Transverse colon (tissue), 4 donors: ENCODE measurements around the gene MACROH2A1. TPM values are rescaled to one million over a fixed set of nuclear protein-coding genes. Genes with fewer than 3 reads are reported as not detected.

Source experiments
- DNase-seq: peaks from one replicate; pipeline ENCODE4 v3.0.0-alpha.2; 2019
- H3K27ac ChIP-seq, 4 donors: fragments of 200-600 bp; sonication (generic); 2 replicates each; pipeline ENCODE4 v1.5.1; 2016 to 2018; ENCODE audit warnings: inconsistent platforms in 4 of 4
- H3K27me3 ChIP-seq: fragments of 200-600 bp; sonication (generic); 2 replicates; pipeline ENCODE4 v1.5.1; 2017; ENCODE audit warnings: inconsistent platforms
- H3K36me3 ChIP-seq, 4 donors: fragments of 200-600 bp; sonication (generic); 2 replicates each; pipeline ENCODE4 v1.5.1; 2017 to 2019; ENCODE audit warnings: inconsistent platforms in 4 of 4
- H3K4me1 ChIP-seq, 4 donors: fragments of 200-600 bp; sonication (generic); 2 replicates each; pipeline ENCODE4 v1.5.1; 2017 to 2020; ENCODE audit warnings: inconsistent platforms in 4 of 4
- H3K4me3 ChIP-seq, 4 donors: fragments of 200-600 bp; sonication (generic); 1 replicate in 1 of 4; 2 replicates in 3 of 4; pipeline versions ENCODE4 v1.5.1 to v1.6.1; 2017 to 2019; ENCODE audit warnings: inconsistent platforms in 4 of 4
- H3K9me3 ChIP-seq, 2 donors: fragments of 200-600 bp; sonication (generic); 2 replicates each; pipeline ENCODE4 v1.5.1; 2017 to 2019; ENCODE audit warnings: inconsistent platforms in 2 of 2
- EP300 ChIP-seq: sonication (generic); formaldehyde crosslinking; IDR thresholded peaks from one replicate; pipeline ENCODE4 v1.6.1; 2017; ENCODE audit warnings: antibody characterized with exemption, low read depth
- POLR2A ChIP-seq: fragments of 450-650 bp; IDR thresholded peaks from one replicate; pipeline ENCODE4 v1.6.1; 2016; ENCODE audit warnings: antibody characterized with exemption, mild to moderate bottlenecking, moderate library complexity
- POLR2AphosphoS5 ChIP-seq, 3 donors: sonication (generic); formaldehyde crosslinking; IDR thresholded peaks; one replicate each; pipeline ENCODE4 v1.6.1; 2016; ENCODE audit warnings: antibody characterized with exemption in 3 of 3
- WGBS, 2 donors: methylation state at CpG; one replicate each; pipeline ENCODE4 v1.1.5; 2018; ENCODE audit warnings: low coverage in 1 of 2; 5-methylcytosine and 5-hydroxymethylcytosine counted together
- in situ Hi-C, 4 donors: fragments of 200-750 bp; cut with MboI; loops; one replicate each; pipeline versions ENCODE4 v1.15.0 to v1.15.1; 2017; ENCODE audit warnings: low sequenced_read_pairs in 3 of 4, low pct_ligation_motif_present in 1 of 4, low pct_unique_long_range_greater_than_20kb in 1 of 4
- intact Hi-C: fragments of 100-400 bp; cut with DNase I; formaldehyde crosslinking; loops from one replicate; pipeline ENCODE4 v1.15.1; 2023; ENCODE audit warnings: low total_unique reads
- total RNA-seq, 4 donors: library from RNA; depleted of rRNA; stranded (reverse); fragments of >200 nt; gene quantifications; one replicate each; pipeline ENCODE4 v1.1.0, GENCODE V29; 2016
- TF ChIP-seq, protein P1 (sequence below), 5 experiments: fragments of 200-600 bp in 3 of 5; fragments of 450-650 bp in 2 of 5; sonication (generic) in 3 of 5; IDR thresholded peaks; 1 replicate in 2 of 5; 2 replicates in 3 of 5; pipeline ENCODE4 v1.5.1; 2016 to 2017; ENCODE audit warnings: antibody characterized with exemption in 5 of 5, inconsistent platforms in 3 of 5, mild to moderate bottlenecking in 2 of 5, moderate library complexity in 1 of 5

MACROH2A1 gene
- total RNA-seq, 4 donors from 2014 or later: 190 to 348 (median 314) TPM

DNA sequence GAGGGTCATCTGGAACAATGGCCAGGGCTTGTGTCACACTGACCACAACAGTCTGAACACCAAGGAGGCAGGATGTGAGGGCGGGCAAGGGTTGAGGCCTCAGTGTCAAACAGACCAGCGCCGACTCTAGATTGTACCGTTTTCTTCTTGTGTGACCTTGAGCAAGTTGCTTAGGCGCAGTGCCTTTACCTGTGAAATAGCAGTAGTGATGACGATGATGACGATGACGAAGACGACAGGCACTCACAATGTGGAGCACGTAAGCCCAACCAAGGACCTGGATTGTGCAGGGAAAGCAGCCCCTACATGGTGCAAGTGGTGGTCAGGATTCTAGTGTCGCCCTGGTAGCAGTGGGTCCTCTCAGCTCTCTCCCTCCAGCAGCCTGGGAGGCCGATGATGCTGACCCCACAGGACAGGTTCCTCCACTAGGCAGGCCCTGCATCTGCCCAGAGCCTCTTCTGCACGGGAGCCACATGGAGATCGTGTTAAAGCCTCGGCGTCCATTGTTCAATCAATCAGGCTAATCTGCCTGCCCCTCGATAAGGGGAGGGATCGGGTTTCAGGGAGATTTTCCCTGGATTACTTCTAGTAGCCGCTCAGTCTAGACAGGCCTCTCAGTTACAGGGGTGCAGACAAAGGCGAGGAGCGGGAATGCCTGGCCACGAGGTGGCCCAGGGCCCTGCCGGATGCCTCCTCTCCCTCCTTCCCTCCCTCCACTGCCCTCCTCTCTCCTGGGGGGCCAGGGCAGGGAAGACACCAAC lies 91.7 kb downstream of the MACROH2A1 start:
- TF ChIP-seq EP300 (no peak), POLR2A (no peak), POLR2AphosphoS5 (IDR thresholded peaks at IDR 0.05) (no peak)
- TF ChIP-seq, protein P1, sequence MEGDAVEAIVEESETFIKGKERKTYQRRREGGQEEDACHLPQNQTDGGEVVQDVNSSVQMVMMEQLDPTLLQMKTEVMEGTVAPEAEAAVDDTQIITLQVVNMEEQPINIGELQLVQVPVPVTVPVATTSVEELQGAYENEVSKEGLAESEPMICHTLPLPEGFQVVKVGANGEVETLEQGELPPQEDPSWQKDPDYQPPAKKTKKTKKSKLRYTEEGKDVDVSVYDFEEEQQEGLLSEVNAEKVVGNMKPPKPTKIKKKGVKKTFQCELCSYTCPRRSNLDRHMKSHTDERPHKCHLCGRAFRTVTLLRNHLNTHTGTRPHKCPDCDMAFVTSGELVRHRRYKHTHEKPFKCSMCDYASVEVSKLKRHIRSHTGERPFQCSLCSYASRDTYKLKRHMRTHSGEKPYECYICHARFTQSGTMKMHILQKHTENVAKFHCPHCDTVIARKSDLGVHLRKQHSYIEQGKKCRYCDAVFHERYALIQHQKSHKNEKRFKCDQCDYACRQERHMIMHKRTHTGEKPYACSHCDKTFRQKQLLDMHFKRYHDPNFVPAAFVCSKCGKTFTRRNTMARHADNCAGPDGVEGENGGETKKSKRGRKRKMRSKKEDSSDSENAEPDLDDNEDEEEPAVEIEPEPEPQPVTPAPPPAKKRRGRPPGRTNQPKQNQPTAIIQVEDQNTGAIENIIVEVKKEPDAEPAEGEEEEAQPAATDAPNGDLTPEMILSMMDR (IDR thresholded peaks at IDR 0.05): no peak
- Histone ChIP-seq H3K4me1 (no peaks in the 10 kb centered on the region), H3K4me3 (no peak overlapping the region), H3K36me3 (no peaks in the 10 kb centered on the region), H3K9me3 (no peaks in the 10 kb centered on the region), H3K27me3 (no peaks in the 10 kb centered on the region), H3K27ac (no peak overlapping the region)
- in situ Hi-C loops (no loop called here), intact Hi-C loops (no loop called here)
- WGBS, 2 donors: 89 to 98% methylated on average over 8 to 22 of the region's 23 CpGs
- no peak for DNase-seq

DNA sequence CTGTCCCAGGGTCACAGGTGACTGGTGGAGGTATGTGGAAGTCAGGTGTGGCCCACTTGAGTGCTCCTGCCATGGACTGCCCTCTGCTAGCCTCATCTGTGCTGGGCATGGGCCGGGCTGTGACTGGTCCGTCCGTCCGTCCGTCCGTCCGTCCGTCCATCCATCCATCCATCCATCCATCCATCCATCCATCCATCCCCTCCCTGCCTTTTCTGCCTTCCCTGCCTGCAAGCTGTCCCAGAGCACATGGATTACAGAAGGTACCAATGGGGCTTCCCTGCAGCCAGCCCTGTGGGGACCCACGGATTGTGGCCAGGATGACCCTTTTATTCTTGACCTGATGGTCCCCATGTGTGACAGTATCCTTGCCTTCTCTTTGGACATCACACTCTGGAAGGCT lies 92.5 kb downstream of the MACROH2A1 start:
- no peak for DNase-seq
- no peak overlapping the region for H3K4me3 ChIP-seq
- no peaks in the 10 kb centered on the region for H3K4me1 ChIP-seq
- TF ChIP-seq, protein P1 (IDR thresholded peaks at IDR 0.05): no peak
- TF ChIP-seq EP300: no peak
- no peaks in the 10 kb centered on the region for H3K36me3 ChIP-seq
- no peak overlapping the region for H3K27ac ChIP-seq
- in situ Hi-C loops (no loop called here), intact Hi-C loops (no loop called here)
- no peaks in the 10 kb centered on the region for H3K27me3 ChIP-seq
- 86 to 97% methylated on average over 7 to 9 of the region's 9 CpGs for WGBS, 2 donors
- no peaks in the 10 kb centered on the region for H3K9me3 ChIP-seq

DNA sequence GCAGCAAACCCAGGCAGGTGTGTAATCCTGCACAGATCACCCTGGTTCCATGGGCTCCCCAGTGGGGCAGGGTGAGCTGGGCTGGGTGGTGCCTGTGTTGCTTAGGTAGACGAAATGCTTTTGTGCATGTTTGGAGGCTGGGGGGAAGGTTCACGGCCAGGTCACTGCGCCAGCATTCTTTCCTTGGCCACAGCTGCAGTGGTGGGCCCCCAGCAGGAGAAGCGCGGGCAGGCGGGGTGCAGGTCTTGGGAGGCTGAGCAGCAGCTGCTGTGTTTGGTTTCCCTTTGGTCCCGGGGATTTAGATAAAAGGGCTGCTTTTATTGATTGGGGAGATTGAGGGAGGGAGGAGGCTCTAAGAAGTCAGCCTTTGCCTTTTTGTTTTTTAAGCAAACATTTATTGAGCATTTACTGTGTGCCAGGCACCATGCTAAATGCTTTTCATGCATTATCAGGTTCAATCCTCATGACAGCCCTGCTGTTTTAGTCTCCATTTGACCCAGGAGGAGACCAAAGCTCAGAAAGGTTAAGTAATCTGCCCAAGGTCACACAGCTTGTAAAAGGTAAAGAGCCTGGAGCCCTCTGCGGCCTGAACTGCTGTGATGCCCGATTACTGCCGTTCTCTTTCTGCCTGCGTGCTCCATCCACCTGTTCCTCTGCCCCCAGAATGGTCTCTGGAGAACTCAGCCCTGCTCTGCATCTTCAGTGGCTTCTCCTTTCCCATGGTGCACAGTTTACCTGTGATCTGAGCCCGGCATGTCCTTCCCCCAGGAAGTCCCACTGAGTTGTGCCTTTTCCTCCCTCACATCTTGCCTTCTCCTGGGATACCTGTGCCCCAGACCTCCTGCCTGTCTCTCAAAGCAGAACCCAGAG lies 94.4 kb downstream of the MACROH2A1 start:
- WGBS, 2 donors: 75% methylated on average over 12 of the region's 12 CpGs; no CpG with 5 or more reads in 1 of the 2 donors
- no peaks in the 10 kb centered on the region for H3K4me1 ChIP-seq
- intact Hi-C loops: no loop called here
- H3K27ac ChIP-seq: no peak overlapping the region
- H3K4me3 ChIP-seq: no peak overlapping the region
- DNase-seq: no peak
- TF ChIP-seq EP300 (no peak), POLR2A (no peak), POLR2AphosphoS5 (IDR thresholded peaks at IDR 0.05) (no peak)
- TF ChIP-seq, protein P1 (IDR thresholded peaks at IDR 0.05): no peak
- peaks cover 5% of the 10 kb centered on the region for H3K27me3 ChIP-seq
- no peaks in the 10 kb centered on the region for H3K36me3 ChIP-seq
- in situ Hi-C loops: no loop called here
- no peaks in the 10 kb centered on the region for H3K9me3 ChIP-seq

DNA sequence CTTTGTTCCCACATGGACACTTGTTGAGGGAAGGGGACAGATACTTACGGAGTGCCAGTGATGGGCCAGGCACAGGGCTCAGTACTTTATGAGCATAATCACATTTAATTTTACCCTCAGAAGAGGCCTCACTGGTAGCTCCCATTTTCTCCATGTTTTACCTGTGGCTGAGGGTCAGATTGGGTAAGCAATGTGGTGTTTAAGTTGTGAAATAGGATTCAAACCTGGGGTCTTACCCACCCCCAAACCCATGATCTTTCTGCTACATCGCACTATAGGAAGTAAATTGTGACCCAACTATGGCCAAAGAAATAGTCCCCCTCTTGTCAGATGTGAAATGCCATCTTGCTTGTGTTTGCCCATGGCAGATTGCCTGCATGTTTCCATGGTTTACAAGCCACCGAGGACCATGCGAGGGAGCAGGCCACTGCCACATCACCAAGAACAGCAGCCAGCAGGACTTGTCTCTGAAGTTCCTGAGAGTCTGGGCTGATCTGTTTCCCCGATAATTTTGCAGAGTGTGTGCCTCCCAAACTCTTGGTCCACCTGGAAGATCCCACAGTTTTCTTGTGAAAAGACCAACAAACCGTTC lies 95.4 kb downstream of the MACROH2A1 start:
- DNase-seq: no peak
- H3K9me3 ChIP-seq: no peaks in the 10 kb centered on the region
- H3K27ac ChIP-seq: no peak overlapping the region
- intact Hi-C loops (no loop called here), in situ Hi-C loops (no loop called here)
- TF ChIP-seq, protein P1 (IDR thresholded peaks at IDR 0.05): no peak
- no peak for TF ChIP-seq POLR2A
- TF ChIP-seq EP300: no peak
- no peak for TF ChIP-seq POLR2AphosphoS5 (IDR thresholded peaks at IDR 0.05)
- no peak overlapping the region for H3K4me3 ChIP-seq
- 85% methylated on average over 6 of the region's 6 CpGs; no CpG with 5 or more reads in 1 of the 2 donors for WGBS, 2 donors
- H3K4me1 ChIP-seq: no peaks in the 10 kb centered on the region
- H3K36me3 ChIP-seq: no peaks in the 10 kb centered on the region
- H3K27me3 ChIP-seq: peaks cover 5% of the 10 kb centered on the region
